Measurements from ENCODE around the gene KLF2.

Gene KLF2

GRCh38 chr19:16369306-16369663 is 44.7 kb downstream of the KLF2 start:
- no peak for TF ChIP-seq CTCF (IDR thresholded peaks at IDR 0.05; ENCODE audit: borderline replicate concordance, insufficient read depth, low read depth, low read length)

GRCh38 chr19:16369664-16370576 is 45.3 kb downstream of the KLF2 start:
- no peak overlapping the region for H3K4me3 ChIP-seq (ENCODE audit: low read depth, low read length)
- no peak for TF ChIP-seq CTCF (IDR thresholded peaks at IDR 0.05; ENCODE audit: borderline replicate concordance, insufficient read depth, low read depth, low read length)

More at GRCh38 chr19:16369306-16369663, 44.7 kb downstream of the KLF2 start:
- H3K4me3 ChIP-seq (ENCODE audit: low read depth, low read length) = no peak overlapping the region

GRCh38 chr19:16370641-16371391 is 46.2 kb downstream of the KLF2 start:
- H3K4me3 ChIP-seq (ENCODE audit: low read depth, low read length) = no peak overlapping the region
- TF ChIP-seq CTCF (IDR thresholded peaks at IDR 0.05; ENCODE audit: borderline replicate concordance, insufficient read depth, low read depth, low read length) = no peak

GRCh38 chr19:16371540-16371986 is 46.9 kb downstream of the KLF2 start:
- TF ChIP-seq CTCF (IDR thresholded peaks at IDR 0.05; ENCODE audit: borderline replicate concordance, insufficient read depth, low read depth, low read length) = no peak
- H3K4me3 ChIP-seq (ENCODE audit: low read depth, low read length) = peak overlapping the region; percentile 23

GRCh38 chr19:16372065-16372915 is 47.7 kb downstream of the KLF2 start:
- H3K4me3 ChIP-seq (ENCODE audit: low read depth, low read length) = peak overlapping the region; percentile 23
- no peak for TF ChIP-seq CTCF (IDR thresholded peaks at IDR 0.05; ENCODE audit: borderline replicate concordance, insufficient read depth, low read depth, low read length)

- no peak for TF ChIP-seq CTCF (IDR thresholded peaks at IDR 0.05; ENCODE audit: borderline replicate concordance, insufficient read depth, low read depth, low read length)
- H3K4me3 ChIP-seq (ENCODE audit: low read depth, low read length) = no peak overlapping the region
Observed at GRCh38 chr19:16373079-16373478, 48.5 kb downstream of the KLF2 start.
